ENCODE measurements around the gene HSPB1. TPM values are rescaled to one million over a fixed set of nuclear protein-coding genes. Genes with fewer than 3 reads are reported as not detected.

HSPB1 gene
- total RNA-seq, 2 experiments from 2014 or later: 204 to 349 TPM

DNA sequence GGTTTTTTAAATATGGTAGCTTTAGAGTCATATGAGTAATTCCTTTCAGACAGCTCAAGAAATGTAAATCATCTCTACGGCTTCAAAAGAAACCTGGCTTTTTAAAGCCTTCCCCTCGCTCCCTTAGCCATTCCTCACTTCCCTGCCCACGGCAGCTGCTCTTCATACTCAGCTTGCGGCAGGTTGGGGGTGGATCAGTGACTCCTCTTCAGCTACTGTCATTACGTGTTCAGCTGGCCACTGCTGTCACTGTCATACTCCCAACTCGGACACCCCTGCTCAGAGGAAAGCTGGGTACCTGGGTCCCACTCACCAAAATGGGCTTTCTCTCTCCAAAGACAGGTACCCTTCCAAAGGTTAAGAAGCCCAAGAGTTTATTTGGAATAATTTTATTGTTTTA is 49.7 kb downstream of the HSPB1 start:
- Histone ChIP-seq H3K4me2 (ENCODE audit: low read length) (no peak overlapping the region), H3K27ac (ENCODE audit: low read depth, low read length, poor library complexity, severe bottlenecking) (no peak overlapping the region), H3K36me3 (ENCODE audit: insufficient read depth, low read length) (peaks cover 100% of the 10 kb centered on the region), H3K4me1 (ENCODE audit: insufficient read depth, low read length, poor library complexity, severe bottlenecking) (peaks cover 17% of the 10 kb centered on the region), H2AFZ (ENCODE audit: low read length) (no peak overlapping the region), H3K4me3 (ENCODE audit: low read depth, low read length, poor library complexity, severe bottlenecking) (no peak overlapping the region), H3K9me3 (ENCODE audit: low read length) (peaks cover 8% of the 10 kb centered on the region; the same call in 1 of the 2 replicates), H3K79me2 (ENCODE audit: insufficient read depth, low read depth, low read length) (peaks cover 100% of the 10 kb centered on the region), H3K9me2 (ENCODE audit: insufficient read depth, low read length) (no peaks in the 10 kb centered on the region), H4K20me1 (ENCODE audit: insufficient read depth, low read length) (peaks cover 57% of the 10 kb centered on the region)
- intact Hi-C loops (cut with micrococcal nuclease; ENCODE audit: unreplicated experiment): no loop called here
- CTCF ChIA-PET (ENCODE audit: unreplicated experiment): no interaction called here
- POLR2A ChIA-PET: interaction anchor here (0.7 to 1.7 kb wide), 3 partner anchors 10 to 34 kb away, joined by 3 to 4 read pairs (median 3); no protein-coding TSS in a partner anchor
- DNase-seq (ENCODE audit: low spot score): no peak
- no peak for TF ChIP-seq EZH2phosphoT487 (IDR thresholded peaks at IDR 0.05; ENCODE audit: borderline replicate concordance, low read depth, low read length)
- TF ChIP-seq, protein P1, sequence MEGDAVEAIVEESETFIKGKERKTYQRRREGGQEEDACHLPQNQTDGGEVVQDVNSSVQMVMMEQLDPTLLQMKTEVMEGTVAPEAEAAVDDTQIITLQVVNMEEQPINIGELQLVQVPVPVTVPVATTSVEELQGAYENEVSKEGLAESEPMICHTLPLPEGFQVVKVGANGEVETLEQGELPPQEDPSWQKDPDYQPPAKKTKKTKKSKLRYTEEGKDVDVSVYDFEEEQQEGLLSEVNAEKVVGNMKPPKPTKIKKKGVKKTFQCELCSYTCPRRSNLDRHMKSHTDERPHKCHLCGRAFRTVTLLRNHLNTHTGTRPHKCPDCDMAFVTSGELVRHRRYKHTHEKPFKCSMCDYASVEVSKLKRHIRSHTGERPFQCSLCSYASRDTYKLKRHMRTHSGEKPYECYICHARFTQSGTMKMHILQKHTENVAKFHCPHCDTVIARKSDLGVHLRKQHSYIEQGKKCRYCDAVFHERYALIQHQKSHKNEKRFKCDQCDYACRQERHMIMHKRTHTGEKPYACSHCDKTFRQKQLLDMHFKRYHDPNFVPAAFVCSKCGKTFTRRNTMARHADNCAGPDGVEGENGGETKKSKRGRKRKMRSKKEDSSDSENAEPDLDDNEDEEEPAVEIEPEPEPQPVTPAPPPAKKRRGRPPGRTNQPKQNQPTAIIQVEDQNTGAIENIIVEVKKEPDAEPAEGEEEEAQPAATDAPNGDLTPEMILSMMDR (conservative IDR thresholded peaks at IDR 0.05; ENCODE audit: low read length): no peak
- no TSS peak for BruUV-seq (replicated peaks)

DNA sequence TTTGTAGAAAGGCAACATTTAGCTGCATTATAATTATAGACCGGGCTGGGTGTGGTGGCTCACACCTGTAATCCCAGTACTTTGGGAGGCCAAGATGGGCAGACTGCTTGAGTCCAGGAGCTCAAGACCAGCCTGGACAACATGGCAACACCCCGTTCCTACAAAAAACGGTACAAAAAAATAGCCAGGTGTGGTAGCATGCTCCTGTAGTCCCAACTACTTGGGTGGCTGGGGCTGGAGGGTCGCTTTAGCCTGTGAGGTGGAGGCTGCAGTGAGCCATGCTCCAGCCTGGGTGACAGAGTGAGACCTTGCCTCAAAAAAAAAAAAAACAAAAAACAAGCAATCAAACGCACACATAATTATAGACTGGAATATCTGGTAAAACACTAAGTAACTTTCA is 51.3 kb downstream of the HSPB1 start:
- ChIA-PET CTCF (ENCODE audit: unreplicated experiment) (no interaction called here), POLR2A (interaction anchor here (1.2 to 1.7 kb wide), 2 partner anchors 12 to 20 kb away, joined by 3 to 4 read pairs; no protein-coding TSS in a partner anchor)
- no TSS peak for BruUV-seq (replicated peaks)

More for the DNA sequence above, 51.3 kb downstream of the HSPB1 start:
- H3K79me2 ChIP-seq (ENCODE audit: insufficient read depth, low read depth, low read length): peaks cover 99% of the 10 kb centered on the region
- H3K4me2 ChIP-seq (ENCODE audit: low read length): no peak overlapping the region
- no peak for DNase-seq (ENCODE audit: low spot score)
- TF ChIP-seq EZH2phosphoT487 (IDR thresholded peaks at IDR 0.05; ENCODE audit: borderline replicate concordance, low read depth, low read length): no peak
- TF ChIP-seq, protein P1 (conservative IDR thresholded peaks at IDR 0.05; ENCODE audit: low read length): no peak
- H4K20me1 ChIP-seq (ENCODE audit: insufficient read depth, low read length): peaks cover 55% of the 10 kb centered on the region
- intact Hi-C loops (cut with micrococcal nuclease; ENCODE audit: unreplicated experiment): no loop called here
- peaks cover 8% of the 10 kb centered on the region; the same call in 1 of the 2 replicates for H3K9me3 ChIP-seq (ENCODE audit: low read length)
- peaks cover 18% of the 10 kb centered on the region for H3K4me1 ChIP-seq (ENCODE audit: insufficient read depth, low read length, poor library complexity, severe bottlenecking)
- no peak overlapping the region for H3K27ac ChIP-seq (ENCODE audit: low read depth, low read length, poor library complexity, severe bottlenecking)
- no peaks in the 10 kb centered on the region for H3K9me2 ChIP-seq (ENCODE audit: insufficient read depth, low read length)
- H3K36me3 ChIP-seq (ENCODE audit: insufficient read depth, low read length): peaks cover 93% of the 10 kb centered on the region
- H3K4me3 ChIP-seq (ENCODE audit: low read depth, low read length, poor library complexity, severe bottlenecking): no peak overlapping the region
- no peak overlapping the region for H2AFZ ChIP-seq (ENCODE audit: low read length)

Other genes starting within 250 kb of the HSPB1 start
- gene SRRM3, start 100.8 kb upstream of the HSPB1 start, total RNA-seq (2014; rRNA removed; shearing (Covaris generic)): not detected in 2 replicates
- not detected in 2 replicates for gene SRRM3, start 100.8 kb upstream of the HSPB1 start, total RNA-seq (2022)
- 42.6 and 45.5 TPM in 2 replicates for gene YWHAG, start 56.3 kb downstream of the HSPB1 start, total RNA-seq (2014; rRNA removed; shearing (Covaris generic))
- 109 and 126 TPM in 2 replicates for gene YWHAG, start 56.3 kb downstream of the HSPB1 start, total RNA-seq (2022)
- gene SSC4D, start 107.0 kb downstream of the HSPB1 start, total RNA-seq (2014; rRNA removed; shearing (Covaris generic)): 1.3 TPM in 1 of 2 replicates, not detected in the other
- 0.44 TPM in 1 of 2 replicates, not detected in the other for gene SSC4D, start 107.0 kb downstream of the HSPB1 start, total RNA-seq (2022)
- gene ZP3, start 122.3 kb downstream of the HSPB1 start, total RNA-seq (2014; rRNA removed; shearing (Covaris generic)): 0.98 and 2.0 TPM in 2 replicates
- gene ZP3, start 122.3 kb downstream of the HSPB1 start, total RNA-seq (2022): 0.48 and 0.57 TPM in 2 replicates
- 9.6 and 13.5 TPM in 2 replicates for gene DTX2, start 159.0 kb downstream of the HSPB1 start, total RNA-seq (2014; rRNA removed; shearing (Covaris generic))
- 26.1 and 27.8 TPM in 2 replicates for gene DTX2, start 159.0 kb downstream of the HSPB1 start, total RNA-seq (2022)
- 1.2 and 3.4 TPM in 2 replicates for gene UPK3B, start 207.9 kb downstream of the HSPB1 start, total RNA-seq (2014; rRNA removed; shearing (Covaris generic))
- gene UPK3B, start 207.9 kb downstream of the HSPB1 start, total RNA-seq (2022): 1.4 and 2.5 TPM in 2 replicates
- 0.67 and 0.88 TPM in 2 replicates for gene SPDYE16, start 240.6 kb downstream of the HSPB1 start, total RNA-seq (2014; rRNA removed; shearing (Covaris generic))
- gene SPDYE16, start 240.6 kb downstream of the HSPB1 start, total RNA-seq (2022): 0.20 and 0.21 TPM in 2 replicates

Data from OCI-LY7 (cell line).